VCaP (cell line): Measurements from ENCODE around the gene CARS2.

ENCODE experiments used
- H3K27ac ChIP-seq: fragments of 450-650 bp; 2 replicates; pipeline ENCODE4 v1.5.1; 2017
- CTCF ChIP-seq: fragments of 450-650 bp; conservative IDR thresholded peaks from 2 replicates; pipeline ENCODE4 v1.5.1; 2017; ENCODE audit warnings: mild to moderate bottlenecking, moderate library complexity

The CARS2 gene

GRCh38 chr13:110648848-110649421, 57.0 kb downstream of the CARS2 start:
- TF ChIP-seq CTCF: no peak
- no peak overlapping the region for H3K27ac ChIP-seq

- H3K27ac ChIP-seq: no peak overlapping the region
- TF ChIP-seq CTCF: no peak
Observed at GRCh38 chr13:110648146-110648819, 57.6 kb downstream of the CARS2 start.

- peak; percentile 20; the same call in 1 of the 2 replicates for TF ChIP-seq CTCF
- H3K27ac ChIP-seq: no peak overlapping the region
Observed at GRCh38 chr13:110647365-110647737, 58.6 kb downstream of the CARS2 start.

- no peak for TF ChIP-seq CTCF
- H3K27ac ChIP-seq: peak overlapping the region; percentile 43; the same call in 1 of the 2 replicates
Observed at GRCh38 chr13:110646442-110647364, 59.2 kb downstream of the CARS2 start.

- no peak for TF ChIP-seq CTCF
- H3K27ac ChIP-seq: peak overlapping the region; percentile 43
Observed at GRCh38 chr13:110645750-110646149, 60.2 kb downstream of the CARS2 start.

GRCh38 chr13:110644892-110645521, 60.9 kb downstream of the CARS2 start:
- H3K27ac ChIP-seq: peak overlapping the region; percentile 43
- TF ChIP-seq CTCF: peak; percentile 98
